HTERT RPE-1 (cell line): ENCODE measurements around the gene CD320.
"Not testable (repeated sequence)": the region's sequence is repeated elsewhere in the genome, so short reads cannot be mapped to it uniquely, and the experiment has no call there.

Experiments used
- in situ Hi-C: fragments of 300-500 bp; cut with MboI; formaldehyde crosslinking; loops from 4 replicates; pipeline ENCODE4 v1.14.3; 2020; ENCODE audit warnings: low sequenced_read_pairs

CD320 gene

DNA sequence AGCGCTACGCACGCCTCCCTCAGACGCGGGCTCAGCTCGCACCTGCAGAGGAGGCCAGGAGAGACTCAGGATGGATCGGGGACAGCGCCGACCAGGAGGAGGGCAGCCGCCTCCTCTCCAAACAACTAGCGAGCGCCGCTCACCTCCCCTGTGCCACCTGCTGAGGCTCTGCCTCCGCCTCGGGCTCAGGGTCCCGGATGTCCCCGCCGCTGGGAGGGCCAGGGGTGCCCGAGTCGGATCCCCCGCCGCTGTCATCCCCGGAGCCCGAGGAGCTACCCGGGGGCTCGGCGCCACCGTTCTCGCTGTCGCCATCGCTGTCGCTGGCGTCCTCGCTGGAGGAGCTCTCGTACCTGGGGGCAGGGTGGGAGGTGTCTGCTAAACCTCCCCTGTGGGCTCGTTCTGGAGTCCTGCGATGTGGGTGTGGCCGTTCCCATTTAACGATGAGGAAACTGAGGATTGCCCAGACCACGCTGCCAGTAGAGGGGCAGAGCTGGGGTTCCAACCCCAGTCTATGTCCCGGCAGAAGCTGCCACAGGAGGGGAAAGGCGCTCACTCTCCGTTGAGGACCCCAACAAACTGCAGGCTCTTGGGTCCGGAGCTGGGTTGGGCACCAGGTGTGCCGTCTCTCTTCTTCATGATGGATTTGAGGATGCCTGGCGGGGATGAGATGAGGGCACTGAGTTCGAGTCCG lies 25.8 kb upstream of the CD320 start:
- in situ Hi-C loops = no loop called here

DNA sequence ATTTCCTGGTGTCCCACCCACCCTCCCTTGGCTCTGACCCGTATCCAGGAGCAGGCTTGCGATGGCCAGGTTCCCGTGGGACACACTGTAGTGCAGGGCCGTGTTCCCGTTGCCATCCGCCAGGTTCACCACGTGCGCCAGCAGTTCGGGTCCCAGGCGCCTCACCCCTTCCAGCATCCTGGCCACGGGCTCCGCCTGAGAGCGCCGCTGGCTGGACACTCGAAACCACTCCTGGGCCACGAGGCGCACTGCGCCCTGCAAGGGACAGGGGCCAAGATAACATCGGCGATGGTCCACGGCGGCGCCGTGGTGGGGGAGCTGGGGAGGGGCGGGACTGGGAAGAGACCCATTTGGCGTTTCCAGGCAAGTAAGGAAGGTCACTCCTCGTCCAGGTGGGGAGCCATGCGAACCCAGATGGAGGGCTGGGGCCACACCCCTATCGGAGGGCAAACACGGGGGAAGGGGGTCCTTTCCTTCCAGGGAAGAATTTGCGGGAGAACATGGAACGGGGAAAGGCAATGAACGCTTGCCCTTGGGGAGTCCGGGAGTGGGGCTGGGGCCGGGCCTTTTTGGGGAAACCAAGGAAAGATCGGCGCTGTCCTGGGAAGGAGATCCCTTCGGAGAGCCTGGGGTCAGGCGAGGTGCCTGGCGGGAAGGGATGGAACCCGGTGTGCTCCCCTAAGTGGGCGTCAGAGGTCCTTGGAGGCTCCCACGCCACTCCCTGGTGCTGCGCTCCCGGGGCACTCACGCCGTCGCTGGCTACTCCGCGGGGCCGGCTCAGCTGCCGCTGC lies 25.0 kb upstream of the CD320 start:
- in situ Hi-C loops = no loop called here

DNA sequence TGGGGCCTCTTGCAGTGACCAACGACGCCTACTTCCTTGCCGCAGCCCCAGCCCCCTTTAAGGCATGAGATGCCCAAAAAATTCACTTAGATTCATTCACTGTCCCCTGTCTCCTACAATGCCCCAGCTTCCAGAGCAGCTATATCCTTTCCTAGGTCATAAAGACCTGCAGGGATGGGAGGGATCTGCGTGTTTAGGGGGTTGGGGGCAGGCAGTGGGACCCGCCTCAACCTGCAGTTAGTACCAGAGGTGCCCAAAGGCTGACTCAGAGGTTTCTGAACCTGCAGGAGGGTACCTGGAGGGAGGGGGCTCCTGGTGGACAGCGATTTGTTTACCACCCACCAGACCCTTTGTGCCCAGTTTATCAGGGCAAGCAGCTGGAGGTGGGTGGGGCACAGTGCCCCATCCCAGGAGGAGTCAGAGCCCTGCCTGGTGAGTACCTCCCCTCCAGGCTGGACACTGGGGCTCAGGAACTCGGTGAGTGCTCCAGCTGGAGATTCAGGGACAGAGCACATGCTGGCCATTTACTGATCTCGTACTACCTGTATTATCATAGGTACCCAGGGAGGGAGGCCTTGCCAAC lies 23.2 kb upstream of the CD320 start:
- in situ Hi-C loops = no loop called here

DNA sequence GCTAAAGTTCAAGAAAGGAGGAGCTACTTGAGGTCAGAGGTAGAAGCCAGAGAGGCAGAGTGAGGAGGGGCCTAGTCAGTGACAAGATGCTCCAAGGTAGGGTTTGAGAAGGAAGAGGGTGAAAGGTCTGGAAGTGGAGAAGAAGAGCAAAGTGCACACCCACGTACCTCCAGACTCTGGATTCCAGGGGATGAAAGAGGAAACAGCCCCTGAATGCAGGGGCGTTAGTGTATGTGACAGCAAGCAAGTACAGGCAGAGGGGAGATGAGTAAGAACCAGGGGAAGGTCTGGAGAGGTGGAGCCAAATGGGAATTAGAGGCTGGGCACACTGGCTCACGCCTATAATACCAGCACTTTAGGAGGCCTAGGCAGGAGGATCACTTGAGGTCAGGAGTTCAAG lies 21.8 kb upstream of the CD320 start:
- in situ Hi-C loops = no loop called here

DNA sequence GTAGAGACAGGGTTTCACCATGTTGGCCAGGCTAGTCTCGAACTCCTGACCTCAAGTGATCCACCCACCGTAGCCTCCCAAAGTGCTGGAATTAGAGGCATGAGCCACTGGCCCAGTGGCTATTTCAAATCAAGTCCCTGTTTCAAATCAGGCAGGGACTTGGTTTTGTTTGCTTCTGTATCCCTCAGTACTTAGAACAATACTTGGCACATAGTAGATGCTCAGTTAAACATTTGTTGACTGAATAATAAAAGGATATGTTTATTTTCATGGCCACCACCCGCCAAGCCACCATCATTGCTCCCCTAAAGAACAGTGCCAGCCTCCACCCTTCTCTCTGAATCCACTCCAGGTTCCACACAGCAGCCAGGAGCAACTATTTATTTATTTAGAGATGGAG lies 17.3 kb upstream of the CD320 start:
- in situ Hi-C loops = no loop called here

GRCh38 chr19:8324186-8325050 lies 16.3 kb upstream of the CD320 start:
- in situ Hi-C loops = no loop called here

DNA sequence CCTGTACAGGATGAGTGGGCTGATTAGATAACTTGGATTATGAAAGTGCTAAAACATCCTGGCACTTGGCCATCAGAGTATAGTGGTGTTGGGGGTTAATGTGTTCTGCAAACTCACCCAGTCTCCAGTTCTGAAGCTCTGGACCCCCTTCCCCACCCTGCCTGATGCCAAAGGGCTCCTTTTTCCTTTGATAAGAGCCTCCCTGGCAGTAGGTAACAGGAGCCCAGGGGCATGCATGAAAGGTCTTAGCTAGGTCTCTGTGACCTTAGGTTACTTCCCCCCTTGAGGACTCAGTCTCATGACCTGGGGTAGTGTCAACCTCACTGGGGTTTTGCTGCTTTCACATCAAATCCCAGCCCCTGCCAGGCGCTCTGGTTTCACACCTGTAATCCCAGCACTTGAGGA lies 15.6 kb upstream of the CD320 start:
- in situ Hi-C loops = no loop called here

DNA sequence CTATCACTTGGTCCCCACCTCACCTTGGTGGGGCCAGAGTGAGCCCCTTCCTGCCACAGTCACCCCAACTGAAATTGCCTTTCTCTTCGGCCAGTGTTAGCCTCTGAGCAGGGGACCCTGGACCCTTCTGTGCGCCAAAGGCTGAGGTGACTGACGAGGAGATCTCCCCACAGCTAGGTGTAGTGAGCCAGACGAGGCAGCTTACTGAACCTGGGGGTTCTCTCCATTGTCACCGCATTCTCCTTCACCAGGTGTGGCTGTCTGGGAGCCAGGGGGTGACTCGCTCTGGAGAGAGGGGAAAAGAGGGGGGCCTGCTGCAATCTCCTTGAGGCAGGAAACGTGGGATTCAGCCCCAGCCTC lies 14.5 kb upstream of the CD320 start:
- in situ Hi-C loops = no loop called here

- in situ Hi-C loops = no loop called here
Measured at GRCh38 chr19:8321986-8322637, 14.0 kb upstream of the CD320 start.

- in situ Hi-C loops = no loop called here
Measured at GRCh38 chr19:8321067-8321985, 13.2 kb upstream of the CD320 start, which contains the start of the genes NDUFA7 and RPS28. TSS of gene NDUFA7 (minus strand) at chr19:8321375. CDS start at chr19:8321358, 17 bp downstream. TSS of gene RPS28 (plus strand) at chr19:8321496. CDS start at chr19:8321531, 35 bp downstream.

DNA sequence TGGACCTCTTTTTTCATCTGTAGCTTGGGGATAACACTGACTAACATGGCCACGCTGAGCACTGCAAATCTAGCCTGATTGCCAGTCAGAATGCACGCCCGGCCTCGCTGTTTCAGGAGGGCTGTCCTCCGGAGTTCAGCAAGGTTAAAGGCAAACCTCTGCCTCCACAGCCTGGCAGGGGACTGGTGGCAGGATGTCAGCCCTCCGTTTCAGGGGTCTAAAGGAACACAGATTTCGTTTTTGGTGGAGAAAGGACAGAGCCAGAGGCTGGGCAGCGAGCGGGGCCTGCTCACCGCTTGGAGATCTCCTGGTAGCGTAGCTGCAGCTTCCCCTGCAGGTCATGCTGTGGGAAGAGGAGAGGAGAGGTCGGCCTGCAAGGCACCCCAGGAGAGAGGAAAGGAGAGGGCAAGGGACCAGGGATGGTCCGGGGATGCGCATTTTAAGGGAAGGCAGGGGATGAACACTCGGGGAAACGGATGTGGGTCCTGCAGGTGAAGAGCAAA lies 12.5 kb upstream of the CD320 start:
- in situ Hi-C loops = no loop called here

DNA sequence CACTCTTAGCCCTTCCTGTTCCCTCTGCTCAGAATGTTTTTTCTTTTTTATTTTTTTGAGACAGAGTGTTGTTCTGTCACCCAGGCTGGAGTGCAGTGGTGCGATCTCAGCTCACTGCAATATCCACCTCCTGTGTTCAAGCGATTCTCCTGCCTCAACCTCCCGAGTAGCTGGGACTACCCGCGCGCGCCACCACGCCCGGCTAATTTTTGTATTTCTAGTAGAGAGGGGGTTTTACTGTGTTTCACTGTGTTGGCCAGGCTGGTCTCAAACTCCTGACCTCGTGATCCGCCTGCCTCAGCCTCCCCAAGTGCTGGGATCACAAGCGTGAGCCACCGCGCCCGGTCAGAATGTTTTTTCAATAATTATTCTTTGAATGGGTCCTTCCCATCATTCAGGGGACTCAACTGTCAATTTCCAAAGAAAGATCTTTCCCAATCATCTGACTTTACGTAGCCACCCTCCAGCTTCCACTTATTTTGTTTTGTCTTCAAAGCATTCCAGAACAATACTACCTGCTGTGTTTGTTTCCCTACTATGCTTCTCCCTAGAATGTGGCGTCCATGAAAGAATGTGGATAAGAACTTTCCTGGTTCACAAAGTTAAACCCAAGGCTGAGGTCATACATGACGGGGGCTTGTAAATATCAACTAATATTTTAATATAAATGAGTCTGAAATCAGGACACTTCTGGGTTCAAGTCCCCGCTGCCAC lies 11.8 kb upstream of the CD320 start:
- in situ Hi-C loops = no loop called here

DNA sequence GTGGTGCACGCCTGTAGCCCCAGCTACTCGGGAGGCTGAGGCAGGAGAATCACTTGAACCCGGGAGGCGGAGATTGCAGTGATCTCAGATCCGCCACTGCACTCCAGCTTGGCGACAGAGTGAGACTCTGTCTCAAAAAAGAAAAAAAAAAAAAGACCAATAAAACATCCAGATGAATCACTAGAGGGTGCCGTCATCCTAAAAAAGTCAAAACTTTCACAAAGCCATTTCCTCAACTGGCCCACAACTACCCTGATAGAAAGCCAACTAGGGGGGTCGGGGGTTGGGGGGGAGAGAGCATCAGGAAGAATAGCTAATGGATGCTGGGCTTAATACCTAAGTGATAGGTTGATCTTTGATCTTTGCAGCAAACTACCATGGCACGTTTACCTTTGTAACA lies 10.7 kb upstream of the CD320 start:
- in situ Hi-C loops = not testable (repeated sequence)

DNA sequence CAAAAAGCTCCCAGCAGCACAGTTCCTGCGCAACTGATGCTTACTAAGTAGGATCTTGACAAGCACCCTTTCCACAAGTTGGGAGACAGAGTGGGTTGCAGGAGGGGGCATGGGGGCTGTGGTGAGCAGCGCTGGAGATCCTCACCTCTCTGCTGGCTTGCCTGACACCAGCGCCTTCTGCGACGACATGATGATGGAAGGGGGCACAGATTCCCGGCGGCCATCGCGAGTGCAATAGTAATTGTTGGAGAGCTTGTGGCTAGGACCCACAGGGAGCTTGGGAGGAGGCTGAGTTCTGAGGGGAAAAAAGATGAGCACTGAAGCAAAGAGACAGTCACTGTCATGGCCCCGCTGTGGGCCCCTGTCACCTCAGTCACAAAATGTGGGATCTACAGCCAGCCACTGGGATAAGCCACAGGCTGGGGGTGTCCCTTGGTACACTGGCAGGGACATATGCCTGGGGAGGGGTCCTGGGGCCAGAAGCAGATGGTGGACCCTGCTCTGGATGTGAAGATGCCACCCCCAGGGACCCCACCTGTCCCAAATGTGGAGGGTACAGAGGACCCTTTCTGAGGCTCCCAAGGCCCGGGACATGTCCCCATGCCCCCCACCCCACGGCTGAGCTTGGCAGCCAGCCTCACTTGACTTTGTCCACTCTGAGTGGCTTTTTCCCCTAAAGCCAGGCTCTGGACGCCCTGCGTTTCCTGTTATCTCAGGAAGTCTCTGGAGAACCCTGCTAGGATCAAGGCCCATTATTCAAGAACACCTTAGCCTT lies 8.4 kb upstream of the CD320 start:
- in situ Hi-C loops = no loop called here

DNA sequence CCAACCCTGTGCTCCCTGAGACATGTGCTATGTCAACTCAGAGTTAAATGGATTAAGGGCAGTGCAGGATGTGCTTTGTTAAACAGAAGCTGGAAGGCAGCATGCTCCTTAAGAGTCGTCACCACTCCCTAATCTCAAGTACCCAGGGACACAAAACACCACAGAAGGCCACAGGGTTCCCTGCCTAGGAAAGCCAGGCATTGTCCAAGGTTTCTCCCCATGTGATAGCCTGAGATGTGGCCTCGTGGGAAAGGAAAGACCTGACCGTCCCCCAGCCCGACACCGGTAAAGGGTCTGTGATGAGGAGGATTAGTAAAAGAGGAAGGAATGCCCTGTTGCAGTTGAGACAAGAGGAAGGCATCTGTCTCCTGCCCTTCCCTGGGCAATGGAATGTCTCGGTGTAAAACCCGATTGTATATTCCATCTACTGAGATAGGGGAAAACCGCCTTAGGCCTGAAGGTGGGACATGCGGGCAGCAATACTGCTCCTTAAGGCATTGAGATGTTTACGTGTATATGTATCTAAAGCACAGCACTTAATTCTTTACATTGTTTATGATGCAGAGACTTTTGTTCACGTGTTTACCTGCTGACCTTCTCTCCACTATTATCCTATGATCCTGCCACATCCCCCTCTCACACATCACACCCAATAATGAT lies 7.0 kb upstream of the CD320 start:
- in situ Hi-C loops = not testable (repeated sequence)

GRCh38 chr19:8311461-8312260 lies 3.5 kb upstream of the CD320 start:
- in situ Hi-C loops = no loop called here
